NCI-H2029 (cell line): ENCODE measurements around the gene PDLIM5.
"Not testable (repeated sequence)": the region's sequence is repeated elsewhere in the genome, so short reads cannot be mapped to it uniquely, and the experiment has no call there.

Experiments
- DNase-seq: peaks from one replicate; lab custom pipeline; 2025; lab: John Stamatoyannopoulos, UW

Gene PDLIM5, protein sequence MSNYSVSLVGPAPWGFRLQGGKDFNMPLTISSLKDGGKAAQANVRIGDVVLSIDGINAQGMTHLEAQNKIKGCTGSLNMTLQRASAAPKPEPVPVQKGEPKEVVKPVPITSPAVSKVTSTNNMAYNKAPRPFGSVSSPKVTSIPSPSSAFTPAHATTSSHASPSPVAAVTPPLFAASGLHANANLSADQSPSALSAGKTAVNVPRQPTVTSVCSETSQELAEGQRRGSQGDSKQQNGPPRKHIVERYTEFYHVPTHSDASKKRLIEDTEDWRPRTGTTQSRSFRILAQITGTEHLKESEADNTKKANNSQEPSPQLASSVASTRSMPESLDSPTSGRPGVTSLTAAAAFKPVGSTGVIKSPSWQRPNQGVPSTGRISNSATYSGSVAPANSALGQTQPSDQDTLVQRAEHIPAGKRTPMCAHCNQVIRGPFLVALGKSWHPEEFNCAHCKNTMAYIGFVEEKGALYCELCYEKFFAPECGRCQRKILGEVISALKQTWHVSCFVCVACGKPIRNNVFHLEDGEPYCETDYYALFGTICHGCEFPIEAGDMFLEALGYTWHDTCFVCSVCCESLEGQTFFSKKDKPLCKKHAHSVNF

DNA sequence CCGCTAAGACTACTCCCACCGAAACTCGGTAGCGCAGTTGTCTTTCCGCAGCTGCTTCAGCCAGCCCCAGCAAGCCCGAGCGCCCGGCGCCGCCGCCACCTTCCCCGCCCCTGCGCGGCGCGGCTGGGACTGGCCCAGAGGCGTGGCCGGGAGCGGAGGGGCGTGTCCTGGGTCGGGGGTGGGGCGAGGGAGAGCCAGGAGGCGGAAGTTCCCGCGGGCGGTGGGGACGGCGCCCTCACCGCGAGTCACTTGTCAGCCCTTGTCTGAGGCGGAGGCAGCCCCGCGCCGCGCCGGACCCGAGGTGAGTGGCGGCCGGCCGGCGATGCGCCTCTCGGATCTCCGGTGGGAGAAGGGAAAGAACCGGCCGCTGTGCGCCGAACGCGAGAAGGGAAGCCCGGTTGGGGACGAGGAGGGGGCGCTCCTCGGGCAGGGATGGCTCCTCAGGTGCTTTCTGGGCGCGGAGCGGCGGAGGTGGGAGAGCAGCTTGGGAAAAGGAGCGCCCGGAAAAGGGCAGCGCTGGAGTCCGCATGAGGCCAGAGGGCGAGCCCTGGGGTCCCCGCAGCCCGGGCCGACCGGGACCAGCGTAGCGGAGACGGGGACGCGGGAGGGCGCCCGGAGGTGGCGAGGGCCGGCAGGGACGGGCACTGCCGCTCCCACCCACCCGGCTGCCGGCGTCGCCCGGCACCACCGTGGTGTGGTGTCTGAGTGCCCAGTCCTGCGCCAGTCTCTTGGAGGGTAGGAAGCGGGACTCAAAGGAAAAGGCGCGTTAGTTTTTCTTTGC, at the start of gene PDLIM5:
Gene PDLIM5 (plus strand): TSS at position 248 of the 781 bp plus-strand sequence. CDS start 3,347 bp downstream, outside the sequence.
- DNase-seq, result peak; percentile 88

DNA sequence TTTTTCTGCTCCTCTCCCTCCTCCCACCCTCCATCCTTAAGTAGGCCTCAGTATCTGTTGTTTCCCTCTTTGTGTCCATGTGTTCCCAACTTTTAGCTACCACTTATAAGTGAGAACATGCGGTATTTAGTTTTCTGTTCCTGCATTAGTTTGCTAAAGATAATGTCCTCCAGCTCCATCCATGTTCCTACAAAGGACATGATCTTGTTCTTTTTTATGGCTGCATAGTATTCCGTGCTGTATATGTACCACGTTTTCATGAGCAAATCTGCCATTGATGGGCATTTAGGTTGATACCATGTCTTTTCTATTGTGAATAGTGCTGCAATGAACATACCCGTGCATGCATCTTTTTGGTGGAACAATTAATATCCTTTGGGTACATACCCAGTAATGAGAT, 49.3 kb upstream of the PDLIM5 start:
- DNase-seq, result not testable (repeated sequence)

DNA sequence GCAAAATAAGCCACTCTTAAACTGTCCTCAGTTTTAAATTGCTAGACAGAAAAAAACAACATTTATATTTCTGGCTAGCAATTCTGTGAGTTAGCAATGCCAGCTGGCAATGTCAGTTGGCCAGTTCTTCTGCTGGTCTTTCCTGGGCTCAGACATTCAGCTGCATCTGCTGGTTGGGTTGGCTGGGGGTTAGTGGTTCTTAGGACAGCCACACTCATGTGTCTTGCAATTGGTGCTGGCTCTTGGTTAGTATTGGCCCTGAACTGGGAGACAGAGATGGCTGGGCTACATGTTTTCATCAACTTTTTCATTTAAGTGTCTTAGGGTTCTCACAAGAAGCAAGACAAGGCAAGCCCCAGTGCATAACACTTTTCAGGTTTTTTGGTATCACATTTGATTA, 48.0 kb upstream of the PDLIM5 start:
- no peak for DNase-seq

DNA sequence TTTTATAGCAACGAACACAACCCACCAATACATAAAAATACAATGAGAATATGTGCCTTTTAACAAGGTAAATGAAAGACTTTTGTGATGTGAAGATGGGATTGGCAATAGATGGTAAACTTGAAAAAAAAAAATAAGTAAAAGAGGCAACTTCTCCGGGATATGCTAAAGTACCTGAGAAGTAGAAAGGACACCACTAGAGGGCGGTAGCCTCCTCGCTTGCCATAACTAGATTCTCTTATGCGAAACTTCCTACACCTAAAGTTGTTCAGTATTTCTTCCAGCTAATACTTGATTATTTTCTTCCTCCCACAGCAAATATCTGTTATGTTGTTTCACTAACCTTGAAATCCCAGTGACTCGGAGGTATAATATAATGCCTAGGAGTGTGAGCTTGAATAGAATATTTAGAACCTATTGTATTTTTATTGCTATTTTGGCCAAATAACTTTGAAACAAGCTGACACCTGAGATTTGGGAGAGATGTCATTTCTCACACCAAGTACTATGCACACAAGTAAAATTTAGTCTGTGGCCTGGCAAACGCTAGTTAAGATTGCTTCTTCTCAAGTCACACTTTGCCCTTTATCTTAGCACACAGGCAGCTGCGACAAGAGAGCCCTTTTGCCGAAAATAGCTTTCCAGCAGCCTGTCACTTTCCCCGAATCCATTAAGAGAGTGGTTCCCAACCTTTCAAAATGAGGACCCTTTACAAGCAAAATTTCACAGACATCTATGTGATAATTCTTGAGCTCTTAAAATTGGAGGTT, 44.9 kb upstream of the PDLIM5 start:
- DNase-seq, result peak; percentile 57

DNA sequence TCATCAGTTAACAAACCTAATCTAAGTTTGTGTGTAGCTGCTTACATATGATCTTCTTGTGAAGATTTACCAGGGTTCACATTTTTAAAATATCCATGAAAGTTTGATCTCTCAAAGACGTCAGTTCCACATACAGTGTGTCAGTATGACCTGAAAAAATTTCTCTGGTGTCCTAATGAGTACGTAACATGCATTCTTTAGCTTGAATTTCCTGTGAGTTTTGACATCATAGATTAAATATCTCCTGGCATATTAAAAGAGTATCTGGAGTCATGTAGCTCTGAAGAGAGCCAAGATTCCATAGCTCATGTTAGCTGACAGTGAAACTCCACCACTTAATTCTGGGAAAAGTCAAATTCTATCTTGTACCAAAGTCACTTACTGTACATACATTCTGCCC, 43.9 kb upstream of the PDLIM5 start:
- DNase-seq, result no peak

DNA sequence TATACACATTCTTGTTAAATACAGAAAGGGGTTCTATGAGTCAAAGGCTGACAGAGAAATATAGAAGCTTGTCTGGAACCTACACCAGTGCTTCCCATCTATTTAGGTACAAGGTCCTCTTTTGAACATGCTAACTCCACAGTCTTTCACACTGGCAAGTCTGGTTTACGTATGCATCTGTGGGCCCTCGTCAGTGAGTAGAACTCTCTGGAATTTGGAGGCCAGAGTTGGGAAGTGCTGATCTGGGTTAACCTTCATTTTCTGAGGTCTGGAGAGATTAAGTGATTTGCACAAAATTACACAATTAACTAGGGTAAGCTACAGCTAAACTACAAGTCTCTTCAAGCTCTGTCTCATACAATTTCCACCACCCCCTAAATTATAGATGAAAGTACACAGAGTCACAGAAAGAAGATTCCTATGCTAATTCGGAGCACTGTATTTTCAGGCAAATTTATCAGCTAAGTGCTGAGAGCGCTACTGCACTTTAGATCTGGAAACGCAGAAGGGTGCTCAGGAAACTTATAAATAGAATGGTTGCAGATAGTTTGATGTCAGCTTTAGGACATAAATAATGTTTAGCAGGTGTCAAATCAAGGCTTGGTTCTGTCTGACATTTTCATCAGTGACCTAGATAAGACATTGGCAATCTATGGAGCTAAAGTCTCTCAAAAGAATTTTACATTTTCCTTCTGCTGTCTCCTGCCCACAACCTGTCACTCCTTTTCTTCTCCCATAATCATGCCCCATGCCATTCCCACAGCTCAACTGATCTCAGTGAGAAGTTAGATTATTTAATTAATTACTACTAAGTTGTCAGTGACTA, 43.0 kb upstream of the PDLIM5 start:
- no peak for DNase-seq

DNA sequence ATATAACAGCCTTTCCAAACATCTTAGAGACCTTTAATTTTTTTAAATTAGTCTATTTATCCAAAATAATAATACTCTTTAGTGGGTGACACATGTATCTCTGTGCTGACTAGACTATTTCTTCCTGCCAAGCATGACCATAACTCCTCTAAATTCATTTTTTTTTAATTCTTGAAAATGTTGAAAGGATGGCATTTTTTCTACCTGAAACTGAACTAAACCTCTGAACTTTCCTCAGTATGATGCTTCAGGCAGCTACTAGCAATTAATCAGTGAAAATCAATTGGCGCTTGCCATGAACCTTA, 42.4 kb upstream of the PDLIM5 start:
- DNase-seq, result no peak

DNA sequence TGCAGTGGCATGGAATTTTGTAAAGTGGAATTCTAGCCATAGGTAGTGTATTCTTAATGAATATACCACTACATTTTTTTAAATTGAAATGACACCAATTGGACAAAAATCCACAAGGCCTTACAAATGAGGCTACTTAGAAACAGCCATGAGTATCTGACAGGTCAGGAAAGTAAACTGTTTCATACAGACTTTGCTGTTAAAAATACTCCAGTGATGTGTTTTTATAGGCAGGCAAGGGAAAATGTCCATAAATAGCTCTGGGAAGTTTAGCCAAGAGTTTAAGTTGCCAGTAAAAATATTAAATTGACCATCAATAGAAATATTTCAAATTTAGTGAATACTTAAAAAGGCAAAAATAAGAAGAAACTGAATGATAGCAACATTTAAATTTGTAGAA, 41.8 kb upstream of the PDLIM5 start:
- DNase-seq, result no peak

DNA sequence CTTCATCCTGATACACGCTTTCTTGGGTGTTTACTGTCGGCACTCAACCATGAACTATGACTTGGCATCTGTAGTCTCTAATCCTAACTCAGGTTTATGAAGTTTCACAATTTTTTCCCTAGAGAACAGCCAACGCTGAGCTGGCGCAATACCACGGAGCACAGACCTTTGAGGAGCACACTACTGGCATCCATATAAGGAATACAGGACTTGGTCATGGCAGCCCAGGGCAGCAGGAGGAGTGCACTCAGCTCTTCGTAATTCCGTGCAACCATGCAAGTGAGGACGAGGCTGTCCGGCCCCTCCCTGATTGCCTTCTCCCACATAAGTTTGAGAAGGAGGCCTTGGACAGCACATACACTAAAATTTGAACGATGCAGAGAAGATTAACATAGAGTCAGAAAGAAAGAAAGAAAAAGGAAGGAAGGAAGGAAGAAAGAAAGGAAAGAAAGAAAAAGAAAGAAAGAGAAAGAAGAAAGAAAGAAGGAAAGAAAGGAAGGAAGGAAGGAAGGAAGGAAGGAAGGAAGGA, 41.0 kb upstream of the PDLIM5 start:
- no peak for DNase-seq

DNA sequence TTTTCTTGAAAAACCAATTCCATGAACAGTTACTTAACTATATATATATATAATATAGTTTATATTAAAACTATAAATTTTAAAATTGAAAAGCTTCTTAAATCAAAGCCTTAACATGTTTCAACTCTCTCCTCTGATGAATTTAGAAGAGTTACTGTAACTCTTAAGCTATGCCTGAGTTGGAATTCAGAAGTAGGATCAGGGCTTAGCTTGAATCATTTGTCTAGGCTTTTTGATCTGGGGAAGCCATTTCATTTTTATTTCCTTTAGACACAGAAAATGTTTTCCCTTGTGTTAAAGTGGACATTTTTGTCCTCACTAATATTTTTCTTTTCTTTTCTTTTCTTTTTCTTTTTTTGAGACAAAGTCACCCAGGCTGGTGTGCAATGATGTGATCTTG, 40.4 kb upstream of the PDLIM5 start:
- DNase-seq, result no peak

DNA sequence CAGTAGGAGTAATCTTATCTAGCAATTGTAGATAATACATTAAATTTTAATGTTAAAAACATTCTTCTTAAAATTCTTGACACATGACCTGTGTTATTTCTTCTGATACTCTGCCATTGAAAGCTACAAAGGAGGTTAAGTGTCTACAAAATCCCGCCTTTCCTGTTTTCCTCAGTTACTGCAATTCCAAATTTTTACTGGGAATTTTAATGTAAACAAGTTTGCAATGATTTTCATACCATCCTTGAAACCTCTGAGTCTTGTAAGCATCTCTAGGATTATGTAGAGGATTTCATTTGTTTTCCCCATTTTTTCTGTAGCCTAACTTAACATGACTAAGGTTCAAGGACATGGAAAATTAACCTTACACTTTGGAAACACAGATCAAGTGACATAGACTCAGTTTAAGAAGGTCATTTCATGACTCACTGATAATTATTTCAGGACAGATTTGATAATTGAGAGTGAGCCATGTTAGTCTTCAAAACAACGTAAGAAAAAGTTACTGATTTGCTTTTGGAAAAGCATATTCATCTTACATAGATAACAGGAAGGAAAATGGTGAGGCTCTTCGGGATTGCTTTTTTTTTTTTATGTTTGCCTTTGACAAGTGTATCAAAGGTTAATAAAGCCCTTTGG, 39.6 kb upstream of the PDLIM5 start:
- no peak for DNase-seq

DNA sequence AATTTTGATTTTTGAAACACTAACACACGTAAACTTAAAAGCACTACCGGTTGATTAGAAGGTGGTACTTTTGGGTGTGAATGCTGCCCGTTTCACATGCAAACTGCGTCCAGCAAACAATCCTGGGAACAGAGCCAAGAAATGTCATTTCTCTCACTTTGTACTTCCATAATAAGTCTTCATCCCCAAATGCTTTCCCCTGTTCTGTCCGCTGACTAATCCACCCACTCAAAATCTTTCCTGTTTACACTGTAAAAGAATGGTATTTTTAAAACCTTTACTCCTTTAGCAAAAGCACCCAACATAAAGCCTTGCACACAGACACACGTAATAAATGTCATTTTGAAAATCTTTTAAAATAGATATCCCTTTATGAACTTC, 39.1 kb upstream of the PDLIM5 start:
- no peak for DNase-seq

DNA sequence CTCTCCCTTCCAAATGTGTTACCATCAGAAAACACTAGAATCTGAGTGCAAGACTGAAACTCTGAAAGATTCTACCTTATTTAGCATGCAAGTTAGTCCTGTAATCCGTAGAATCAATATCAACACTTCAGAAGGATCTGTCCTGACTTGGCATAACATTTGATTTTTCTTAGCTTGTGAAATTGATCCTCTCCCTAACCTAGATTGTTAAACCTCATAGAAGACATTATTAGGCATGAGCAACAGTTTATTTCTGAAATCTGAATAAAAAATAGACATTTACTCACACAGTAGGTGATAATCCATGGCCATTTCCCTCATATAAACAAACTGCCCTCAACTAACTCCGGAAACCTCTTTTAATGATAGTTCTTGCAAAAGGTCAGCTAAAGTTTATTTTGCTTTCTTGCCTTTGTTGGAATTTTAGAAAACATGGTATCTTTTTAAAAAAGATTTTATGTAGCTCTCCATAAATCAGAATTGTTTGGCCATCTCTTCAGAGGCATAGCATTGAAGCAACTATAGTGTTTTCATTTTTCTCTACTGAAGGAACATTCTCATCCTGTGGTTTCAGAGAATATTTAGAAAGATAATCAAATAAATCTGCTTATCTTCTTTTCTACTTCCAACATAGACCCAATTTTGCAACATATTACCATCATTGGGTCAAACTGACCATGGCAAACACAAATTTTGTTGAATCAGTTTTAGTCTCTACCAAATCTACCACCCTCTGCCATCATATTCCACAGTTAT, 38.5 kb upstream of the PDLIM5 start:
- no peak for DNase-seq

DNA sequence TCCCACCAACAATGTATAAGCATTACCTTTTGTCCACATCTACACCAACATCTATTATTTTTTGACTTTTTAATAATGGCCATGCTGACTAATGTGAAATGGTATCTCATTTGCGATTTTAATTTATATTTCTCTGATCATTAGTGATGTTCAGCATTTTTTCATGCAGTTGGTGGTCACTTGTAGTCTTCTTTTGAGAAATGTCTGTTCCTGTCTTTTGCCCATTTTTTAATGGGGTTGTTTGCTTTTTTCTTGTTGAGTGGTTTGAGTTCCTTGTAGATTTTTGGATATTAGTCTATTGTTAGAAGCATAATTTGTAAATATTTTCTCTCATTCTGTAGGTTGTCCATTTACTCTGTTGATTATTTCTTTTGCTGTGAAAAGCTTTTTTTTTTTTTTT, 36.8 kb upstream of the PDLIM5 start:
- DNase-seq, result no peak

DNA sequence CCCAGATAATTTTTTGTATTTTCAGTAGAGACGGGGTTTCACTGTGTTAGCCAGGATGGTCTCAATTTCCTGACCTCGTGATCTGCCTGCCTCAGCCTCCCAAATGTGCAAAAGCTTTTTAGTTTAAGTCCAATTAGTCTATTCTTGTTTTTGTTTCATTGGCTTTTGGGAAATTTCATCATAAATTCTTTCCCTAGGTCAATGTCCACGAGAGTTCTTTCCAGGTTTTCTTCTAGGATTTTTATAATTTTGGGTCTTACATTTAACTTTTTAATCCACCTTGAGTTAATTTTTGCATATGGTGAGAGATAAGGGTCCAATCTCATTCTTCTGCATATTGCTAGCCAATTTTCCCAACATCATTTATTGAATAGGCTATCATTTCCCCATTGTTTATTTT, 36.3 kb upstream of the PDLIM5 start:
- DNase-seq, result no peak

DNA sequence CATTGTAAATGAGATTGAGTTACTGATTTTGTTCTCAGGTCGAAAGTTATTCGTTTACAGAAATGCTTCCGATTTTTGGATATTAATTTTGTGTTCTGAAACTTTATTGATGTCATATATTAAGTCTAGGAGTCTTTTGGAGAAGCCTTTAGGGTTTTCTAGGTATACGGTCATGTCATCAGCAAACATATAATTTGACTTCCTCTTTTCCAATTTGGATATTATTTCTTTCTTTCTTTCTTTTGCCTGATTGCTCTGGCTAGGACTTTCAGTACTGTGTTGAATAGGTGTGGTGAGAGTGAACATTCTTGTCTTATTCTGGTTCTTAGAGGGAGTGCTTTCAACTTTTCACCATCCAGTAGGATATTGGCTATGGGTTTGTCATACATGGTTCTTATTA, 35.4 kb upstream of the PDLIM5 start:
- no peak for DNase-seq

DNA sequence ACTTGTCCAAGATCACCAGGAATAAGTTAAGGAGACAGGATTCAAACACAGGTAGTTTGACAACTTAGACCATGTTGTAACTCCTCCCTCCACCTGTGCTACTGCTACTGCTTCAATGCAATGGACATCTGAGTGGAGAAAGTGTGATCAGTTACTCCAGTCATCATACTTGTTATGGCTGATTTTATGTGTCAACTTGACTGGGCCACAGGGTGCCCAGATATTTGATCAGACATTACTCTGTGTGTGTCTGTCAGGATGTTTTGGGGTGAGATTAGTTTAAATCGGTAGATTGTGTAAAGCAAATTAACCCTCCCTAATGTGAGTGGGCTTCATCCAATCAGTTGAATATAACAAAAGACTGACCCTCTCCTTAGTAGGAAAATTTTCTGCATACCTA, 34.8 kb upstream of the PDLIM5 start:
- DNase-seq, result no peak

DNA sequence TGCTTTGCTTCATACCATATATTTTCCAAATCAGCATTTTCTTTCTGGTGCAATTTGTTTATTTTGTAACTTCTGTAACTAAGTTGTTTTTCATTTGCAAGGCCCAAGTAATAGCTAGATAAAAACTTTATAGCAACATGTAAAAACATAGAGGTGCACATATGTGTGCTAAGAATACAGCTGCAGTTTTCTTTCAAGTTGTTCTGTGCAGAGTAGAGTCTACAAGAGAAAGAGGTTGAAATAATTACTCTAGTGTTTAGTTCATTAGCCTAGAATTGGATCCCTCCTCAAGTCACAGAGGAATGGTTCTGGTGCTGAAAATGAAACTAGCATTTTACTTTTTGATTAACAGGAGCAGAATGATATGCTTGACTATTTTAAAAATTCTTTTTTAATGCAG, 32.2 kb upstream of the PDLIM5 start:
- DNase-seq, result no peak

DNA sequence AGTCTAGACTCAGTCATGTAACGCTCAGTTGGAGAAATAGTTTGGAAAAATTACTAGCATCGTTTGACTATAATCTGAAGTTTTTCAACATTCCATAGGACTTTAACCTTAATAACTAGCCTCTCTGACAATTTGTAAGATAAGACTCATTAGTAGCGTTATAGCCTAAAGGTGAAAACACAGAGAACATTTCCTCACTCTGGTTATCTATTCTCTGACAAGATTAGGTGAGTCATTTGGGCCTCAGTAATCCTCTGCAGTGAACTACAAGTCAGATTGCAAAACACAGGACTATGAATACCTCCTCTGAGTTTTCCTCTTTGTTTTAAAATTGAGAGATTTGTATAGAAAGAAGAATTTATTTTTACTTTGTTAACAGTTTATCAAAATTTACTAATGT, 31.8 kb upstream of the PDLIM5 start:
- DNase-seq, result no peak

DNA sequence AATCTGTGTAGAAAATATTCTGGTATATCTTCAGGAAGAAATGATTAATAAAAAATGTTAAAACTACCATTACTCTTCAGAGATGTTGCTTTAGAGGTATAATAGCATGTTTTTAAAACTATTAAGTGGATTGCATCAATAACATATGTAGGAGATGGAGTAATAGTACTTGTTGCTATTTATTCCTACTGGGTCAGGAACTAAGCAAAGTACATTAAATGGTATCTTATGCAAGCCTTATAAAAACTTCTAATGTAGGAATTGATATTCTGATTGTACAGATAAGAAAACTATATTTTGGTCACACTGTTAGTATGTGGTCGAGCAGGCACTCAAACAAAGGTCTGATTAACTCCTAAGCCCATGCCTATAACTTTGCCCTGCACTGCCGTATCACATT, 31.4 kb upstream of the PDLIM5 start:
- no peak for DNase-seq
